B cell (primary cell): ENCODE results near the gene DAPP1. TPM values are rescaled to one million over a fixed set of nuclear protein-coding genes. Genes with fewer than 3 reads are reported as not detected.

Experiments
- ATAC-seq: fragments of 200-7000 bp; cut with Tn5 transposase; one replicate; pipeline ENCODE4 v1.10.0; 2021; ENCODE audit warnings: low read depth, mild to moderate bottlenecking, moderate number of reproducible peaks, moderate library complexity
- CTCF ChIA-PET: fragments of 350-600 bp; sonication (Branson Sonifier 250); formaldehyde crosslinking; loops from one replicate; lab custom pipeline; 2021; ENCODE audit warnings: antibody characterized with exemption, inconsistent platforms; lab: Charles Lee
- POLR2A ChIA-PET: fragments of 350-600 bp; sonication (Branson Sonifier 250); formaldehyde crosslinking; loops from one replicate; lab custom pipeline; 2021; ENCODE audit warnings: antibody characterized with exemption; lab: Charles Lee
- DNase-seq: peaks from one replicate; pipeline ENCODE4 v3.0.0; 2013
- H2AFZ ChIP-seq: 2 replicates; pipeline ENCODE4 v1.6.1; 2012; ENCODE audit warnings: mild to moderate bottlenecking, low read depth, low read length; ENCODE audit not compliant: insufficient read depth, poor library complexity, severe bottlenecking
- H3K27ac ChIP-seq, 2 donors: 1 replicate in 1 of 2; 2 replicates in 1 of 2; pipeline ENCODE4 v1.5.1; 2012 to 2013; ENCODE audit warnings: low read length in 2 of 2, mild to moderate bottlenecking in 2 of 2, moderate library complexity in 1 of 2
- H3K27me3 ChIP-seq, 4 experiments: fragments of 200-600 bp in 1 of 4; sonication (generic) in 1 of 4; replicated peaks in 1 of 4; 1 replicate in 2 of 4; 2 replicates in 2 of 4; pipeline versions ENCODE4 v1.6.1 to v1.7.0; 2013 to 2016; ENCODE audit warnings: low read length in 3 of 4, mild to moderate bottlenecking in 2 of 4, mixed read lengths in 1 of 4, moderate library complexity in 1 of 4; ENCODE audit not compliant: insufficient read depth in 4 of 4, control insufficient read depth in 3 of 4; ENCODE audit errors: control extremely low read depth in 1 of 4
- H3K36me3 ChIP-seq, 2 experiments: replicated peaks in 1 of 2; 1 replicate in 1 of 2; 2 replicates in 1 of 2; pipeline versions ENCODE4 v1.6.1 to v1.7.1; 2013; ENCODE audit warnings: low read length in 1 of 2; ENCODE audit not compliant: insufficient read depth in 2 of 2, control insufficient read depth in 1 of 2; ENCODE audit errors: control extremely low read depth in 1 of 2, extremely low read depth in 1 of 2
- H3K4me1 ChIP-seq, 2 donors: fragments of 200-600 bp in 1 of 2; sonication (generic) in 1 of 2; 1 replicate in 1 of 2; 2 replicates in 1 of 2; pipeline versions ENCODE4 v1.5.1 to v1.6.1; 2013 to 2017; ENCODE audit warnings: low read length in 2 of 2; ENCODE audit not compliant: control insufficient read depth in 2 of 2, insufficient read depth in 2 of 2
- H3K4me2 ChIP-seq: replicated peaks from 2 replicates; pipeline ENCODE3; 2012; ENCODE audit warnings: mild to moderate bottlenecking, low read depth, low read length; ENCODE audit not compliant: poor library complexity, severe bottlenecking
- H3K4me3 ChIP-seq, 5 experiments: fragments of 200-600 bp in 1 of 5; sonication (generic) in 1 of 5; 1 replicate in 3 of 5; 2 replicates in 2 of 5; pipeline versions ENCODE4 v1.5.1 to v1.7.0; 2011 to 2016; ENCODE audit warnings: low read length in 4 of 5, mild to moderate bottlenecking in 4 of 5, low read depth in 2 of 5, control low read depth in 1 of 5, moderate library complexity in 1 of 5; ENCODE audit not compliant: insufficient read depth in 1 of 5; ENCODE audit errors: control extremely low read depth in 1 of 5, extremely low read depth in 1 of 5
- H3K79me2 ChIP-seq: fragments of 200-600 bp; sonication (generic); one replicate; pipeline ENCODE4 v1.6.0; 2016; ENCODE audit warnings: low read length; ENCODE audit not compliant: control insufficient read depth, insufficient read depth
- H3K9ac ChIP-seq: fragments of 200-600 bp; sonication (generic); 2 replicates; pipeline ENCODE4 v1.6.1; 2017; ENCODE audit warnings: mild to moderate bottlenecking, low read length, moderate library complexity
- H3K9me3 ChIP-seq, 3 donors: one replicate each; pipeline versions ENCODE4 v1.6.1 to v1.7.1; 2013; ENCODE audit warnings: low read length in 2 of 3; ENCODE audit not compliant: control insufficient read depth in 2 of 3, insufficient read depth in 1 of 3; ENCODE audit errors: control extremely low read depth in 1 of 3
- H4K20me1 ChIP-seq: 2 replicates; pipeline ENCODE4 v1.6.0; 2012; ENCODE audit warnings: mild to moderate bottlenecking, low read length; ENCODE audit not compliant: insufficient read depth, control insufficient read depth, poor library complexity, severe bottlenecking
- H3K27ac Mint-ChIP-seq: one replicate; pipeline ENCODE4 v1.8.0; 2021; ENCODE audit warnings: mixed read lengths
- H3K27me3 Mint-ChIP-seq: one replicate; pipeline ENCODE4 v1.8.0; 2021; ENCODE audit warnings: mixed read lengths
- H3K4me1 Mint-ChIP-seq: one replicate; pipeline ENCODE4 v1.8.0; 2021; ENCODE audit warnings: mixed read lengths
- H3K4me3 Mint-ChIP-seq: one replicate; pipeline ENCODE4 v1.8.0; 2021; ENCODE audit warnings: mixed read lengths
- H3K9me3 Mint-ChIP-seq: one replicate; pipeline ENCODE4 v1.8.0; 2022; ENCODE audit warnings: mixed read lengths; ENCODE audit not compliant: insufficient read depth
- CTCF ChIP-seq: fragments of 200-600 bp; IDR thresholded peaks from one replicate; pipeline ENCODE4 v1.8.0; 2022; ENCODE audit warnings: antibody characterized with exemption, mild to moderate bottlenecking
- EZH2 ChIP-seq: IDR thresholded peaks from 2 replicates; pipeline ENCODE4 v1.6.1; 2012; ENCODE audit warnings: borderline replicate concordance, low read depth, mild to moderate bottlenecking, moderate library complexity, low read length; ENCODE audit not compliant: insufficient read depth, poor library complexity, severe bottlenecking
- WGBS: methylation state at CpG from one replicate; pipeline ENCODE4 v1.1.5; 2013; ENCODE audit warnings: missing lambda C conversion rate; ENCODE audit not compliant: insufficient coverage; 5-methylcytosine and 5-hydroxymethylcytosine counted together
- intact Hi-C: fragments of 100-400 bp; cut with micrococcal nuclease; formaldehyde crosslinking; loops from one replicate; pipeline ENCODE4 v1.10.0; 2022
- polyA plus RNA-seq: library from polyadenylated mRNA; depleted of rRNA; stranded (reverse); fragments of >200 nt; gene quantifications from 2 replicates; pipeline ENCODE4 v1.2.3, GENCODE V29; 2012
- total RNA-seq, 2 donors: library from RNA; stranded (reverse); fragments of 120-200 nt in 1 of 2; gene quantifications; 1 replicate in 1 of 2; 2 replicates in 1 of 2; pipeline versions ENCODE4 v1.2.3 to v1.2.4, GENCODE V29; 2013 to 2022

Gene DAPP1
- total and polyA plus RNA-seq, 2 donors (not counting 1 experiment from before 2014, with no cell fraction given), result 82.5 to 166 TPM

- no peak overlapping the region for H3K9ac ChIP-seq
- WGBS, result no CpG with 5 or more reads among the region's 1 CpG
- no peak overlapping the region for H3K4me3 ChIP-seq
- peak overlapping the region; percentile 77 to 95 for H3K27ac ChIP-seq
- DNase-seq (peak; percentile 17), ATAC-seq (no peak)
- peaks cover 58% of the 10 kb centered on the region for H3K79me2 ChIP-seq
- CTCF ChIA-PET, result interaction anchor here (1.2 to 5.5 kb wide), 6 partner anchors 8 to 820 kb away, joined by 3 to 36 read pairs (median 8); partner anchors contain the start of gene METAP1
- H3K9me3 ChIP-seq, result no peaks in the 10 kb centered on the region
- peak overlapping the region; percentile 80 for H3K4me2 ChIP-seq
- peak overlapping the region; percentile 90 for H3K27ac Mint-ChIP-seq
- H3K27me3 ChIP-seq, result no peaks in the 10 kb centered on the region
- H2AFZ ChIP-seq, result peak overlapping the region; percentile 59
- POLR2A ChIA-PET, result interaction anchor here (1.6 kb wide), 1 partner anchor 36 kb away, joined by 4 read pairs; no protein-coding TSS in a partner anchor
- peaks cover 0 to 9% of the 10 kb centered on the region in 2 experiments for H3K36me3 ChIP-seq
- intact Hi-C loops, result loop anchor here (1.0 to 10.0 kb wide), 11 partner anchors 32 to 1673 kb away; partner anchors contain the start of genes ADH5, EIF4E, LAMTOR3 and METAP1
- H3K4me1 Mint-ChIP-seq, result peaks cover 49% of the 10 kb centered on the region
- H3K4me1 ChIP-seq, result peaks cover 38 to 46% of the 10 kb centered on the region in 2 donors
- no peaks in the 10 kb centered on the region for H3K9me3 Mint-ChIP-seq
- TF ChIP-seq EZH2, result no peak
- no peak for TF ChIP-seq CTCF
- H4K20me1 ChIP-seq, result peaks cover 17% of the 10 kb centered on the region
- H3K27me3 Mint-ChIP-seq, result no peaks in the 10 kb centered on the region
- H3K4me3 Mint-ChIP-seq, result peak overlapping the region; percentile 57
These were observed 1.0 kb upstream of the DAPP1 start for GRCh38 chr4:99815597-99816011.

- H3K9me3 Mint-ChIP-seq, result no peaks in the 10 kb centered on the region
These were observed 773 bp downstream of the DAPP1 start for GRCh38 chr4:99817309-99817890.

More at GRCh38 chr4:99817309-99817890, 773 bp downstream of the DAPP1 start:
- Histone ChIP-seq H3K79me2 (peaks cover 67% of the 10 kb centered on the region), H4K20me1 (peaks cover 27% of the 10 kb centered on the region), H3K4me1 (peaks cover 56 to 59% of the 10 kb centered on the region in 2 donors), H2AFZ (peak overlapping the region; percentile 31), H3K27ac (peak overlapping the region; percentile 68 to 95), H3K27me3 (no peaks in the 10 kb centered on the region), H3K36me3 (peaks cover 2 to 9% of the 10 kb centered on the region in 2 experiments), H3K9me3 (no peaks in the 10 kb centered on the region), H3K4me2 (peak overlapping the region; percentile 80), H3K9ac (peak overlapping the region; percentile 94), H3K4me3 (peak overlapping the region; percentile 60 to 100 (median 91))
- DNase-seq (peak; percentile 79), ATAC-seq (peak; percentile 26)
- Mint-ChIP-seq H3K27ac (peak overlapping the region; percentile 90), H3K27me3 (no peaks in the 10 kb centered on the region), H3K4me1 (peaks cover 62% of the 10 kb centered on the region), H3K4me3 (peak overlapping the region; percentile 95)
- TF ChIP-seq EZH2 (no peak), CTCF (no peak)
- intact Hi-C loops, result loop anchor here (1.0 to 10.0 kb wide), 8 partner anchors 34 to 1675 kb away; partner anchors contain the start of genes ADH5, EIF4E, METAP1 and STPG2
- ChIA-PET POLR2A (interaction anchor here (1.0 to 2.3 kb wide), 7 partner anchors 9 to 254 kb away, joined by 3 to 11 read pairs (median 4); partner anchors contain the start of genes DNAJB14, LAMTOR3 and TRMT10A), CTCF (interaction anchor here (0.6 to 5.5 kb wide), 14 partner anchors 10 to 257 kb away, joined by 3 to 36 read pairs (median 4); partner anchors contain the start of genes DNAJB14 and TRMT10A)
- WGBS, result 0% methylated on average over 1 of the region's 4 CpGs
